ENCODE data around the gene TPP2. TPM values are rescaled to one million over a fixed set of nuclear protein-coding genes. Genes with fewer than 3 reads are reported as not detected.

Gene TPP2
- total and polyA plus RNA-seq, 4 donors: 14.0 to 55.6 (median 22.4) TPM

DNA sequence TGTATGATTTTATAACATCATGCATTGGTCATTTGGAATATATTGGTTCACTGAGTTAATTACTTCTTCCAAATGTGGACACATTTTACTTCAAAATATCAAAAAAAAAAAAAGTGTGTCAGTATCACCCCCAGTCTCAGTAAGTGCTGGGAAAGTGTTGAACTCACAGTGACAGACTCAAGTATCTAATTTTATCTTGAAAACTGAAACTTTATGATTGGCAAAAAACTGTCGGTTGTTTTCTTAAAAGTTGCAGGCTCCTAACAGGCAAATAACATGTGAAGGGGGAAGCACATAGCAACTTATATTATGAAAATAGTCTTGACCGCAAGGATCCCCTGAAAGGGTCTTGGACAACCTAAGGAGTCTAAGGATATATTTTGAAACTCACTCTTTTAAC is 33.5 kb upstream of the TPP2 start:
- no peak overlapping the region for H3K4me3 ChIP-seq (ENCODE audit: low read depth in 1 of 3, low read length in 3 of 3)
- no peak overlapping the region for H3K27ac ChIP-seq (ENCODE audit: low read depth in 1 of 2, low read length in 2 of 2)
- H3K9me3 ChIP-seq (ENCODE audit: control insufficient read depth in 4 of 4, low read length in 3 of 4): no peaks in the 10 kb centered on the region
- TF ChIP-seq YY1 (IDR thresholded peaks at IDR 0.05): no peak
- no peak for TF ChIP-seq RAD21 (IDR thresholded peaks at IDR 0.05)
- TF ChIP-seq, protein P1, sequence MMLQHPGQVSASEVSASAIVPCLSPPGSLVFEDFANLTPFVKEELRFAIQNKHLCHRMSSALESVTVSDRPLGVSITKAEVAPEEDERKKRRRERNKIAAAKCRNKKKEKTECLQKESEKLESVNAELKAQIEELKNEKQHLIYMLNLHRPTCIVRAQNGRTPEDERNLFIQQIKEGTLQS (IDR thresholded peaks at IDR 0.05): no peak
- TF ChIP-seq RXRA (IDR thresholded peaks at IDR 0.05): no peak
- no peak for TF ChIP-seq FOXA1 (IDR thresholded peaks at IDR 0.05)
- TF ChIP-seq GABPA (IDR thresholded peaks at IDR 0.05 in 1 of 2, conservative IDR thresholded peaks at IDR 0.05 in 1 of 2): no peak
- no peak for TF ChIP-seq EGR1 (IDR thresholded peaks at IDR 0.05; ENCODE audit: low read depth in 2 of 2)
- TF ChIP-seq, protein P2, sequence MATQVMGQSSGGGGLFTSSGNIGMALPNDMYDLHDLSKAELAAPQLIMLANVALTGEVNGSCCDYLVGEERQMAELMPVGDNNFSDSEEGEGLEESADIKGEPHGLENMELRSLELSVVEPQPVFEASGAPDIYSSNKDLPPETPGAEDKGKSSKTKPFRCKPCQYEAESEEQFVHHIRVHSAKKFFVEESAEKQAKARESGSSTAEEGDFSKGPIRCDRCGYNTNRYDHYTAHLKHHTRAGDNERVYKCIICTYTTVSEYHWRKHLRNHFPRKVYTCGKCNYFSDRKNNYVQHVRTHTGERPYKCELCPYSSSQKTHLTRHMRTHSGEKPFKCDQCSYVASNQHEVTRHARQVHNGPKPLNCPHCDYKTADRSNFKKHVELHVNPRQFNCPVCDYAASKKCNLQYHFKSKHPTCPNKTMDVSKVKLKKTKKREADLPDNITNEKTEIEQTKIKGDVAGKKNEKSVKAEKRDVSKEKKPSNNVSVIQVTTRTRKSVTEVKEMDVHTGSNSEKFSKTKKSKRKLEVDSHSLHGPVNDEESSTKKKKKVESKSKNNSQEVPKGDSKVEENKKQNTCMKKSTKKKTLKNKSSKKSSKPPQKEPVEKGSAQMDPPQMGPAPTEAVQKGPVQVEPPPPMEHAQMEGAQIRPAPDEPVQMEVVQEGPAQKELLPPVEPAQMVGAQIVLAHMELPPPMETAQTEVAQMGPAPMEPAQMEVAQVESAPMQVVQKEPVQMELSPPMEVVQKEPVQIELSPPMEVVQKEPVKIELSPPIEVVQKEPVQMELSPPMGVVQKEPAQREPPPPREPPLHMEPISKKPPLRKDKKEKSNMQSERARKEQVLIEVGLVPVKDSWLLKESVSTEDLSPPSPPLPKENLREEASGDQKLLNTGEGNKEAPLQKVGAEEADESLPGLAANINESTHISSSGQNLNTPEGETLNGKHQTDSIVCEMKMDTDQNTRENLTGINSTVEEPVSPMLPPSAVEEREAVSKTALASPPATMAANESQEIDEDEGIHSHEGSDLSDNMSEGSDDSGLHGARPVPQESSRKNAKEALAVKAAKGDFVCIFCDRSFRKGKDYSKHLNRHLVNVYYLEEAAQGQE (IDR thresholded peaks at IDR 0.05): no peak
- TF ChIP-seq FOXA2 (IDR thresholded peaks at IDR 0.05): no peak
- no peak for TF ChIP-seq JUND (IDR thresholded peaks at IDR 0.05)
- no peak for TF ChIP-seq TAF1 (conservative IDR thresholded peaks at IDR 0.05)
- TF ChIP-seq HNF4A (conservative IDR thresholded peaks at IDR 0.05): no peak
- TF ChIP-seq, protein P3, sequence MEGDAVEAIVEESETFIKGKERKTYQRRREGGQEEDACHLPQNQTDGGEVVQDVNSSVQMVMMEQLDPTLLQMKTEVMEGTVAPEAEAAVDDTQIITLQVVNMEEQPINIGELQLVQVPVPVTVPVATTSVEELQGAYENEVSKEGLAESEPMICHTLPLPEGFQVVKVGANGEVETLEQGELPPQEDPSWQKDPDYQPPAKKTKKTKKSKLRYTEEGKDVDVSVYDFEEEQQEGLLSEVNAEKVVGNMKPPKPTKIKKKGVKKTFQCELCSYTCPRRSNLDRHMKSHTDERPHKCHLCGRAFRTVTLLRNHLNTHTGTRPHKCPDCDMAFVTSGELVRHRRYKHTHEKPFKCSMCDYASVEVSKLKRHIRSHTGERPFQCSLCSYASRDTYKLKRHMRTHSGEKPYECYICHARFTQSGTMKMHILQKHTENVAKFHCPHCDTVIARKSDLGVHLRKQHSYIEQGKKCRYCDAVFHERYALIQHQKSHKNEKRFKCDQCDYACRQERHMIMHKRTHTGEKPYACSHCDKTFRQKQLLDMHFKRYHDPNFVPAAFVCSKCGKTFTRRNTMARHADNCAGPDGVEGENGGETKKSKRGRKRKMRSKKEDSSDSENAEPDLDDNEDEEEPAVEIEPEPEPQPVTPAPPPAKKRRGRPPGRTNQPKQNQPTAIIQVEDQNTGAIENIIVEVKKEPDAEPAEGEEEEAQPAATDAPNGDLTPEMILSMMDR (IDR thresholded peaks at IDR 0.05; ENCODE audit: low read depth, low read length, missing input control): no peak
- TF ChIP-seq, protein P4, sequence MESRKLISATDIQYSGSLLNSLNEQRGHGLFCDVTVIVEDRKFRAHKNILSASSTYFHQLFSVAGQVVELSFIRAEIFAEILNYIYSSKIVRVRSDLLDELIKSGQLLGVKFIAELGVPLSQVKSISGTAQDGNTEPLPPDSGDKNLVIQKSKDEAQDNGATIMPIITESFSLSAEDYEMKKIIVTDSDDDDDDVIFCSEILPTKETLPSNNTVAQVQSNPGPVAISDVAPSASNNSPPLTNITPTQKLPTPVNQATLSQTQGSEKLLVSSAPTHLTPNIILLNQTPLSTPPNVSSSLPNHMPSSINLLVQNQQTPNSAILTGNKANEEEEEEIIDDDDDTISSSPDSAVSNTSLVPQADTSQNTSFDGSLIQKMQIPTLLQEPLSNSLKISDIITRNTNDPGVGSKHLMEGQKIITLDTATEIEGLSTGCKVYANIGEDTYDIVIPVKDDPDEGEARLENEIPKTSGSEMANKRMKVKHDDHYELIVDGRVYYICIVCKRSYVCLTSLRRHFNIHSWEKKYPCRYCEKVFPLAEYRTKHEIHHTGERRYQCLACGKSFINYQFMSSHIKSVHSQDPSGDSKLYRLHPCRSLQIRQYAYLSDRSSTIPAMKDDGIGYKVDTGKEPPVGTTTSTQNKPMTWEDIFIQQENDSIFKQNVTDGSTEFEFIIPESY (IDR thresholded peaks at IDR 0.05): no peak
- TF ChIP-seq, protein P5, sequence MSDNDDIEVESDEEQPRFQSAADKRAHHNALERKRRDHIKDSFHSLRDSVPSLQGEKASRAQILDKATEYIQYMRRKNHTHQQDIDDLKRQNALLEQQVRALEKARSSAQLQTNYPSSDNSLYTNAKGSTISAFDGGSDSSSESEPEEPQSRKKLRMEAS (IDR thresholded peaks at IDR 0.05): no peak
- no peak for TF ChIP-seq NR2F2 (IDR thresholded peaks at IDR 0.05)
- TF ChIP-seq HNF4G (IDR thresholded peaks at IDR 0.05): no peak
- no peaks in the 10 kb centered on the region for H3K36me3 ChIP-seq (ENCODE audit: control insufficient read depth in 4 of 4, insufficient read depth in 3 of 4, low read depth in 1 of 4, low read length in 3 of 4)
- H3K4me1 ChIP-seq (ENCODE audit: control insufficient read depth in 4 of 4, insufficient read depth in 4 of 4, low read length in 3 of 4): peaks cover 0 to 18% (median 9%) of the 10 kb centered on the region in 4 donors
- 85% methylated on average over 2 of the region's 2 CpGs for WGBS
- H3K27me3 ChIP-seq (ENCODE audit: control insufficient read depth in 4 of 4, insufficient read depth in 4 of 4, low read length in 3 of 4): no peaks in the 10 kb centered on the region
- no peak for DNase-seq (ENCODE audit: low spot score)
- H3K9ac ChIP-seq (ENCODE audit: low read depth in 1 of 2, low read length in 2 of 2): no peak overlapping the region

All from liver (tissue), 9 donors.